WERI-Rb-1 (cell line): Measurements from ENCODE around the gene TNK2.

ENCODE experiments used
- DNase-seq: peaks from one replicate; pipeline ENCODE4 v3.0.0-alpha.2; 2020
- H3K27ac ChIP-seq: fragments of 250-450 bp; sonication (Bioruptor Pico); 2 replicates; pipeline ENCODE4 v1.5.1; 2020; ENCODE audit warnings: mild to moderate bottlenecking, moderate library complexity
- H3K27me3 ChIP-seq: fragments of 250-450 bp; sonication (Bioruptor Pico); 2 replicates; pipeline ENCODE4 v1.5.1; 2021; ENCODE audit warnings: mild to moderate bottlenecking, low read depth, moderate library complexity; ENCODE audit not compliant: insufficient read depth, severe bottlenecking
- H3K36me3 ChIP-seq: fragments of 250-450 bp; sonication (Bioruptor Pico); 2 replicates; pipeline ENCODE4 v1.5.1; 2020; ENCODE audit warnings: mild to moderate bottlenecking, moderate library complexity
- H3K4me3 ChIP-seq: 2 replicates; pipeline ENCODE4 v1.5.1; 2011; ENCODE audit warnings: low read depth, mild to moderate bottlenecking, control low read depth, low read length
- H3K9me3 ChIP-seq: fragments of 250-450 bp; sonication (Bioruptor Pico); 2 replicates; pipeline ENCODE4 v1.5.1; 2021; ENCODE audit warnings: mild to moderate bottlenecking, moderate library complexity; ENCODE audit not compliant: severe bottlenecking
- CTCF ChIP-seq: IDR thresholded peaks from 2 replicates; pipeline ENCODE4 v1.5.1; 2011; ENCODE audit warnings: low read depth, mild to moderate bottlenecking, control low read depth, inconsistent platforms, low read length

Gene TNK2

GRCh38 chr3:195892105-195893043 lies 16.0 kb downstream of the TNK2 start:
- Histone ChIP-seq H3K4me3 (no peak overlapping the region), H3K27ac (no peak overlapping the region), H3K9me3 (no peaks in the 10 kb centered on the region), H3K27me3 (no peaks in the 10 kb centered on the region), H3K36me3 (no peaks in the 10 kb centered on the region)
- no peak for TF ChIP-seq CTCF
- no peak for DNase-seq

GRCh38 chr3:195891431-195892104 lies 16.8 kb downstream of the TNK2 start:
- DNase-seq: no peak
- TF ChIP-seq CTCF: no peak
- no peaks in the 10 kb centered on the region for H3K27me3 ChIP-seq
- H3K27ac ChIP-seq: no peak overlapping the region
- H3K9me3 ChIP-seq: no peaks in the 10 kb centered on the region
- H3K36me3 ChIP-seq: no peaks in the 10 kb centered on the region
- H3K4me3 ChIP-seq: no peak overlapping the region

- DNase-seq: no peak
- no peak for TF ChIP-seq CTCF
- H3K4me3 ChIP-seq: no peak overlapping the region
- H3K27ac ChIP-seq: no peak overlapping the region
- H3K27me3 ChIP-seq: no peaks in the 10 kb centered on the region
- no peaks in the 10 kb centered on the region for H3K9me3 ChIP-seq
- no peaks in the 10 kb centered on the region for H3K36me3 ChIP-seq
Measured at GRCh38 chr3:195889870-195890295, 18.5 kb downstream of the TNK2 start.

DNA sequence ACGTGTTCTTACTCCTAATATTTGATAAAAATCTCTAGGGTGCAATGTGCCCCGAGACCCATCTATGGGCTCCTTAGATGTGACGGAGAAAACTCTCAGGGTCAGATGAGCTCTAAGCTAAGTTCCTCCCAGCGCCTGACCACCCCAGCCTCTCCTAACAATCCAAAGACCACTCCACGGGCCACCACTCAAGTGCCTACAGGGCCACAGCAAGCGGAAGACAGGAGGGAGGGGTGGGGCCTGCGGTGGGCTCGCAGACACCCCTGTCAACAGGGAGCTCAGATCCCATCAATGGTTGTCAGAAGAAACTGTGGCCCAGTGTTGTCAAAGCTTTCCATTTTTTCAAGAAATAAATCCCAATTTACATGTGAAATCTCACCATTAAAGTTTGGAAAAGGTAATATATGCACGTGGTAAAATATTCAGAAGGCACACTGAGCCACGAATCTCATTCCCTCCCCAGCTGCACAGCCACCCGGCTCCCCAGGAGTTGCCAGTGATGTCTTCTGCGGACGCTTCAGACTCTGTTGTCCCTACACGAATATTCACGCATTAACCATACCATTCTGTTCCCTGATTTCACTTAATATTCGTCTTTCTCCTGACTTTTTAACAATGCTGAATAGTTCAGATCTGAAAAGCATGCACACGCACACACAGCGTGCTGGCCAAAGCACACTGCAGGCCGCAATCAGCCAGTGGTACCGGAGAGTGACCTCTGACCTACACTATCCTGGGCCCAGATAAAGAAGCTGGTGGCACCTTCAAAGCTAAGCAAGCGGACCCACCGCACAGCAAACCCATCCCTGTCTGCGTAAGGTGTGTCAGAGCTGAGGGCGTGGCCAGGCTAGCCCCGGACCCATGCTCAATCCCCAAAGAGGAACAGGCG lies 19.1 kb downstream of the TNK2 start:
- Histone ChIP-seq H3K9me3 (no peaks in the 10 kb centered on the region), H3K27me3 (no peaks in the 10 kb centered on the region), H3K27ac (no peak overlapping the region), H3K4me3 (no peak overlapping the region), H3K36me3 (no peaks in the 10 kb centered on the region)
- DNase-seq: no peak
- no peak for TF ChIP-seq CTCF

- DNase-seq: no peak
- Histone ChIP-seq H3K27ac (no peak overlapping the region), H3K9me3 (no peaks in the 10 kb centered on the region), H3K4me3 (no peak overlapping the region), H3K36me3 (no peaks in the 10 kb centered on the region), H3K27me3 (no peaks in the 10 kb centered on the region)
- TF ChIP-seq CTCF: no peak
Measured at GRCh38 chr3:195888311-195888761, 20.0 kb downstream of the TNK2 start.
